GM21529 (cell line): ENCODE results near the gene PAK5.

Source experiments
- ATAC-seq: cut with Tn5 transposase; IDR thresholded peaks from one replicate; pipeline ENCODE4 v1.9.1; 2021; ENCODE audit not compliant: unreplicated experiment

PAK5 gene

GRCh38 chr20:9532069-9532838, 306.6 kb downstream of the PAK5 start:
- ATAC-seq: no peak

GRCh38 chr20:9531581-9531980, 307.3 kb downstream of the PAK5 start:
- no peak for ATAC-seq

DNA sequence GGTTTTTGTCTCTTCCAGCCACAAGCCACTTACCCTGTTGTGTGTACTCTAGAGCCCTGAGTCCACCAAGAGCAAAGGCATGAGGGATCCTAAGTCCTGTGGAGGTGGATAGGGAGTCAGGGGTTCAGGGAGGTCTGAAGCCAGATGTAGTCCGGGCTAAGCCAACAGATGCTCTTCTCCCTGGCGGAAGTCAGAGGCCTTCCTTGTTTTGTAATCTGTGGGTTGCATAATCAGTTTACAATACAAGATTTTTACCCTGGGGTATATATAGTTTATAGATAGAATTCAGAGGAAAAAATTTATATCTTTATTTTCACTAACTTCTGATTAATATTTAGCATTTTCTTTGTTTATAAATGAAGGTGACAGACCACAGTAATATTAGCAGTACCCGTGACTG, 315.2 kb downstream of the PAK5 start:
- ATAC-seq: no peak

GRCh38 chr20:9520086-9520485, 318.8 kb downstream of the PAK5 start:
- ATAC-seq: no peak

DNA sequence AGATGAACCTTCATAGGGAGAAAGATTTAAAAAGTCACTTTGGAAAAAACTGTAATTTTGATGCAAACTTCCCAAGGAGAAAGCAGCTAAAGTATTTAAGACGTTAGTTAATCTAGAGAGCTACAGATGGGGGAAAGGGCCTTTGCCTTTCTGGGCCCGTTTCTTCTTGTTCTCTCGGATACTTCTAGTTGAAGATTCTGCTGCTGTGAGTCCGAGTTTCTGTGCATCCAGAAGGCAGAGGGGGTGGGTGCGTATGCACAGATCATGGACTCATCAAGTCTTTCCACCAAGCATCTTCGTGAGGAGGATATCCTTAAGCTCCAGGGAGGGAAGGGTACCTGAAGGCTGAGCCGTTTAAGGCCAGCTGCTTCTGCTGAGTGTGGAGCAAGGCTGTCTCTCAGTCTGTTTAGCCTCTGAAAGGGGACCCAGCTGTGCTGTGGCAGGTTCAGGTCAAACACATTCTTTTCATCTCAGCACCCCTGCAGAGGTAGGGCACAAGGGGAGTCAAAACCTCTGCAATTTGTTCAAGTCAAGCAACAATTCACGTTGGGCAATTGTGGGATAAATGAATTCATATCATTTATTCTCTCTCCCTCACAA, 320.2 kb downstream of the PAK5 start:
- ATAC-seq: no peak

- no peak for ATAC-seq
Measured at GRCh38 chr20:9517297-9518162, 321.3 kb downstream of the PAK5 start.

DNA sequence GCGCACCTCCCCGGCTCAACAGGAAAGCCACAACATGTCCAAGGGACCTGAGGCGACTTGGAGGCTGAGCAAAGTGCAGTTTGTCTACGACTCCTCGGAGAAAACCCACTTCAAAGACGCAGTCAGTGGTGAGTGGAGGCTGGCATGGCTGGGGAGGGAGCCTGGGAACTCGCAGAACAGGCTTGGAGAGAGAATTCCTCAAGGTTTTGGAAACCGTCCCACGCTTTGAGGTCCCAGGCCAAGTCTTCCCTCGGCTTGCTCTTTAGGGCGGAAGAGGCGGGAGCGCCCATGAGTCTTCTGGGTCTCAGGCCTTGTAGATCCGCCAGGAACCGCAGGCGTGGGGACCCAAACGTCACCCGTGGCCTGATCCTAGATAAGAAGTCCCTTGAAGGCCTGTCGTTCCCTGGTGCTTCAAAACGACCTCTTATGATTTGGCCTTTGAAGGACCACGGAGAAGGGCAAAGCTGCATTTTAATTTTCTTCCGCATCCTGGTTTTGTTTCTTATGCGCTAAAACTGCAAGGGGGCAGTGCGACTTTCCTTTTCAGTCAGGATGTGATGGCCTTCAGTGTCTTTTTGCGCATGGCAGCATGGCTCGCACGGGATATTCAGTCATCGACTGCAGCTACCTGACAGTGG, 322.5 kb downstream of the PAK5 start:
- no peak for ATAC-seq

- ATAC-seq: no peak
Measured at GRCh38 chr20:9515741-9516233, 323.1 kb downstream of the PAK5 start.

DNA sequence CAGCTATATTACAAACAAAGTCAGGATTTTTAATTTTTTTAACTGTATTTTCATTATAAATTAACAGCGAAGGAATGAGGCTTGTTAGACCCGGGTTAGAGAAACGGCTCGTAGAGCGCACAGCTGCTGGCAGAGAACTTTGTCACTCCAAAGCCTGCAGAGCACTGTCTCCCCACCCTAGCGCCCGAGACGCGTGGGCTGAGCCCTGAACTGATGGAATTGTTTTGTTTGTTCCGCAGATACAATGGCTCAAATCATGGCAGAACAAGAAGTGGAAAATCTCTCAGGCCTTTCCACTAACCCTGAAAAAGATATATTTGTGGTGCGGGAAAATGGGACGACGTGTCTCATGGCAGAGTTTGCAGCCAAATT, 323.7 kb downstream of the PAK5 start:
- no peak for ATAC-seq

DNA sequence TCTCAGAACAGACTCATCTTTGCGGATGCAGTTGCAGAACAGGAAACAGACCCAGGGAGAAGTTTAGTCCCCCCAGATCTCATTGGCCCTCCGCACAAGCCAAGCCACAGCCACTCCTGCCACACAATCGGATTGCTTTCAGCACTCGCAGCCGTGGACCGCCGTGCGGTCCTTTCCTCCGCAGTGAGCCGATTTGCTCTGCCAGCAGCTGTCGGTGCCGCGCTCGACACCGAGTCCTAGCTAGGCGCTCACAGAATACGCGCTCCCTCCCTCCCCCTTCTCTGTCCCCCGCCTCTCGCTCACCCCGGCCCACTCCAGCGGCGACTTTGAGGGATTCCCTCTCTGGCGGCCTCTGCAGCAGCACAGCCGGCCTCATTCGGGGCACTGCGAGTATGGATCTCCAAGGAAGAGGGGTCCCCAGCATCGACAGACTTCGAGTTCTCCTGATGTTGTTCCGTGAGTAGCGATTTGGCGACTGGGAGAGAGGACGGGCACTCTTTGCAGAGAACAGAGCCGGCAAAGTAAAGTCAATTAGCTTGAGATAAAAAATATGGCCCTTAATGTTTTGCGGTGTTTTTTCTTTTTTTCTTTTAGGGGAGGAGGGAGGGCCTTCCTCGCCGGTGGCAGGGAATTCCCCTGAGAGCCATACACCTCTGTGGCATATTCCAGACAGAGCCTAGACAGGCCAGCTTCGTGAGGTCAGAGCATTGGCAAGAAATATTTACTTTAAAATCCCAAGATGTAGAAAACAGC, 324.2 kb downstream of the PAK5 start, which contains the start of gene LAMP5:
TSS of gene LAMP5 (plus strand) at position 130 of the 753 bp plus-strand sequence. CDS start at position 393, 263 bp downstream.
- no peak for ATAC-seq

DNA sequence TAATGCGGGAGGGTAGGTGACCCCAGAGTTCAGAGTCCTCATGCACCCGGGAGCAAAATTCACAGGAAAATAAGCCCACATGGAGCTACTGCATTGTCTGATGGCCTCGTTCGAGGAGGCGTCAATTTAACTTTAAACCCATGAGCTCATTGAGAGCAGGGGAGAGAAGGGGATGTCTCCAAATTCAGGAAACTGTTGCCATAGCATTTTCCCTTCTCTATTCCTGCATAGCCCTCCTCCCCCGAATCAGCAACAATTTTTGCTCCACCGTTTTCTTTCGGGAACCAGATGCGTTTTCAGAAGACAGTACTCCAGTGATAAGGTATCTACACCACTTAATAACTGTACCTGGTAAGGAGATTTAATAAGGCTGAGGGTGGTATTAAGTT, 324.8 kb downstream of the PAK5 start:
- ATAC-seq: no peak

DNA sequence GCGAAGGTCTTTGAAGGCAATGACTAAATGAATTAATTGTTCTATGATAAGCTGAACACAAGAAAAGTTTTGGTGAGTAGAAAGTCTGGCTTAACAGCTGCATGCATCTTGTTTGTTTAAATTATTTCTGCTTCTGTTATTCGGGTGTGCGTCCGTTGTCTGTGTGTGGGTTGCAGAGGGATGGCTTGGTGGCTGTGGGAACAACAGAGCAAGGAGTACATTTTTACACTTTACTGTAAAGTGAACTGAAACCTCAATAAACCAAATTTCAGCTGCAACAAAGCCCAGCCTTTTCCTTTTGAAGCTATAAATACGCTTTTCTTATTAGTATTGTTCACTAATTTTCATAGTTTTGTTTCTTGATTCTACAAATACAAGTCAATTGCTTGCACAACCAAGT, 328.0 kb downstream of the PAK5 start:
- ATAC-seq: peak; percentile 55

DNA sequence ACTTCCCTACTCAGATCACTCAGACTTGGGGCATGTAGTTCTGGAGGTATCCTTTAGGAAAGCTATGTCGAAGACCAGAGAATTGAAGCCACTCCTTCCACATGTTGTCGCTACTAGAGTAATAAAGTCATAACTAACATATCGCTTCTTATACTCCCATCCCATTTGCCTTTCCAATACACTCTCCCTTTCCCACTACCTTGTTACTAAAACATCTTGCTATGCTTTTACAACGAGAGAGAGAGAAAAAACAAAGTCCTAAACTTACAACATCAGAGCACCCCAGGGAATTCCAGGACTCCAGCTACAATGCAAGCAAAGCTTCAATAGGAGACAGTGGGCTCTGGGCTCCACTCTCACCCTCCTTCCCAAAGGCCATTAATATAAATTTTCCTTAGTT, 329.6 kb downstream of the PAK5 start:
- no peak for ATAC-seq

DNA sequence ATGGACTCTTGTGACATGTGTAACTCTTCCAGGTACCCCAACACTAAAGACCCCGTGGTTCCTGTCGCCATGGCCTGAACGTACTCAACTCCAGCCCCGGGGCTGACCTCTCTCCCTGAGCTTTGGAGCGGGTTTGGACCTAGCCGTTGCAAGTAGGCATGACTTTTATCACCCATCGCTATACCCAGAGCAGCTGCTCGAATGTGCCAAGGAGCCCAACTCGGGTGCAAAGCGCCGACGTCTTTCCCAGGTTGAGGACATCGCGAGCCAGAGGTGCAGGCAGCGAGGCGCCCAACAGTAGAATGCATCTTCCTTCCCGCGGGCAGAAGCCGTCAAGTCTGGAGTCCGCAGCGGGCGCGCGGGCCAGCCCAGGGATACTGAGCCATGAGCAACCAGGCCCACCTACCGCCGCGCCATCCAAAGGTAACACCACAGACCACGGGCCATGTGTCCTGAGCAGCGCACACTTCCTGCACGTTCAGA, 330.1 kb downstream of the PAK5 start:
- ATAC-seq: no peak

DNA sequence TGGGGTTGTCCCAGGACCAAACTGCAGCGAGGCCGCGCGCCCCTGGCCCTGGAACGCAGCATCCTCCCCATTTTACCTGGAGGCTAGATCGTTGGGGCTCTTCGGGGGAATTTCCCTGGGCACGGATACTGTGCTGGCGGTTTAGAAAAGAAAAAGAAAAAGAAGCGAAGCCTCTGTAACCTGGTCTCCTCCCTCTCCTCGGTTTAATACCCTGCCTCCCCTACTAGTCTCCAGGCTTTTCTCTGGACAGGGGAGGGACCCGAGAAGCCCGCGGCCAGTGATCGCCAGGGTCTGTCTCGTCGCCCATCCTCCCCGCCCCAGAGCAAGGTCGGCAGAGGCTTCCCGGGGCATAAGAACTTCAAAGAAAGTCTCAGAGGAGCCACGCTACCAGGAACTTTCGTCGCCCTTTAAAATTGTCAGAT, 330.6 kb downstream of the PAK5 start:
- ATAC-seq: no peak

- no peak for ATAC-seq
Measured at GRCh38 chr20:9507544-9508239, 331.2 kb downstream of the PAK5 start.

DNA sequence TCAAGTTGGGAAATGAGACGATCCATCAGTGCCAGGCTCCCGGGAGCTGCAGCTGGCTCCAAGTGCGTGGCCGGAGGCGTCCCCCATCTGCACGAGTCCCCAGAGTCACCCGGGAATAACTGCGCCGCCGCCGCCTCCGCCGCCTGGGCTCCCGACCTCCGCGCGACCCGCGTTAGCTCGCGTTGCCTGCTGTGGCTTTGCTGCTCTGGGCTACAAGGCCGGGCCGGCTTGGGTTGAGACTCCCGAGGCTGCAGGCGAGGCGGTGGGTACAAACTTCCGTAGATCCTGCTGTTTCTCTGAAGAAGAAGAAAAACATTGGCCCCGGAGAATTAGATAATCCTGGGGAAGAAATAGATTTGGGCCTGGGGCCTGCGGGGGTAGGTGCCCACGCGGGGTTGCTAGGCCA, 331.9 kb downstream of the PAK5 start:
- no peak for ATAC-seq

- ATAC-seq: no peak
Measured at GRCh38 chr20:9506280-9506821, 332.5 kb downstream of the PAK5 start.

DNA sequence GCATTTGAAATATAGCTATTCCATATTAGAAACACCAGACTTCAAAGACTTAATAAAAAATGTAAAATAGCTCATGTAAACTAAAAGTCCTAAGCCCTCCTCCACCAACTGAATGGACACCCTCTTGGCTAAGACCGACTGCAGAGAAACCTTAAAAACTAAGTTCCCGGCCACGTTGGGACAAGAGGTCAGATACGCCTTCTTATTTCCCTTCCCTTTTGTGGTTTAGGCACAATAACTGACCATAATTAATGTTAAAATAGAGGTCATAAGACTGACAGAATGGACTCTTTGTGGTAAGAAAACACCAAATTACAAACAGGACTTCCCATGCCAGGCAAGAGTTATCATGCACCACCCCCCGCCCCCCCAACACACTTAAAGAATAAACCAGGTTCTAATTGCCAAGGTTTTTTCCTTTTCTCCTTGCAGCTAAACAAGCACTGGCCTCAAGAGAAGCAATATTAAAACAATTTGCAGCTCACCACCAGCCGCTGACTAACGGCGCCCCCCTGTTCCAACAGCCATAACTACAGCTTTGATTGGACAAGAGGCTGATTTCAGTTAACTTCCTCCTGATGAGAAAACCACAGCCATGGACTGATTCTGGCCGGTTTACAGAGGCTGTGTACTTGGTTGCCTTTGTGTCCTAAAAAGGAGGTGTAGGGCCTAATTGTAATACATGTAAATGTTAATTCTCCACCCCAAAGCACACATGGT, 335.2 kb downstream of the PAK5 start:
- ATAC-seq: no peak
